Measurements from ENCODE around the gene SLC11A2.

- TF ChIP-seq POLR2A (IDR thresholded peaks at IDR 0.05): no peak
- TF ChIP-seq CTCF (IDR thresholded peaks at IDR 0.05): no peak
- TF ChIP-seq POLR2AphosphoS5 (IDR thresholded peaks at IDR 0.05): no peak
These were observed 10.1 kb upstream of the SLC11A2 start for GRCh38 chr12:51036279-51036678.
